Endodermal cell (in vitro differentiated cells): ENCODE results near the gene LGALS9B. TPM values are rescaled to one million over a fixed set of nuclear protein-coding genes. Genes with fewer than 3 reads are reported as not detected.
"Not testable (repeated sequence)": the region's sequence is repeated elsewhere in the genome, so short reads cannot be mapped to it uniquely, and the experiment has no call there.

Experiments used
- DNase-seq: peaks from one replicate; pipeline ENCODE4 v3.0.0-alpha.2; 2017
- H3K27ac ChIP-seq: 2 replicates; pipeline ENCODE4 v1.5.1; 2013; ENCODE audit warnings: mild to moderate bottlenecking, low read depth, low read length, moderate library complexity
- H3K27me3 ChIP-seq: 2 replicates; pipeline ENCODE4 v1.6.1; 2013; ENCODE audit warnings: mild to moderate bottlenecking, low read length, moderate library complexity; ENCODE audit not compliant: insufficient read depth, control insufficient read depth, poor library complexity, severe bottlenecking
- H3K36me3 ChIP-seq: 2 replicates; pipeline ENCODE4 v1.7.0; 2013; ENCODE audit warnings: mild to moderate bottlenecking, low read length, moderate library complexity; ENCODE audit not compliant: control insufficient read depth, insufficient read depth
- H3K4me1 ChIP-seq: one replicate; pipeline ENCODE4 v1.7.0; 2013; ENCODE audit warnings: low read length; ENCODE audit not compliant: control insufficient read depth, insufficient read depth
- H3K4me3 ChIP-seq: 2 replicates; pipeline ENCODE4 v1.5.1; 2013; ENCODE audit warnings: mild to moderate bottlenecking, low read length, moderate library complexity
- H3K9ac ChIP-seq: 2 replicates; pipeline ENCODE4 v1.6.1; 2013; ENCODE audit warnings: mild to moderate bottlenecking, low read length, moderate library complexity; ENCODE audit not compliant: poor library complexity, severe bottlenecking; ENCODE audit errors: extremely low read depth
- H3K9me3 ChIP-seq: 2 replicates; pipeline ENCODE4 v1.6.1; 2013; ENCODE audit warnings: mild to moderate bottlenecking, low read length, moderate library complexity; ENCODE audit not compliant: control insufficient read depth
- H3K27ac Mint-ChIP-seq: 2 replicates; pipeline ENCODE4 v1.8.0; 2020; ENCODE audit warnings: mixed read lengths
- H3K27me3 Mint-ChIP-seq: 2 replicates; pipeline ENCODE4 v1.8.0; 2021; ENCODE audit warnings: mild to moderate bottlenecking, mixed read lengths; ENCODE audit not compliant: insufficient read depth
- H3K36me3 Mint-ChIP-seq: 2 replicates; pipeline ENCODE4 v1.8.0; 2020; ENCODE audit warnings: low read depth, mixed read lengths
- H3K4me1 Mint-ChIP-seq: 2 replicates; pipeline ENCODE4 v1.8.0; 2020; ENCODE audit warnings: mixed read lengths
- H3K4me3 Mint-ChIP-seq: 2 replicates; pipeline ENCODE4 v1.8.0; 2020; ENCODE audit warnings: mild to moderate bottlenecking, moderate library complexity, mixed read lengths
- H3K9me3 Mint-ChIP-seq: 2 replicates; pipeline ENCODE4 v1.8.0; 2020; ENCODE audit warnings: mild to moderate bottlenecking, mixed read lengths
- WGBS, 2 experiments: methylation state at CpG; one replicate each; pipeline versions ENCODE4 v1.1.5 to v1.1.7; 2013; ENCODE audit warnings: missing lambda C conversion rate in 2 of 2, mixed read lengths in 1 of 2; ENCODE audit not compliant: insufficient coverage in 1 of 2, insufficient read length in 1 of 2; 5-methylcytosine and 5-hydroxymethylcytosine counted together
- total RNA-seq, 2 donors: library from RNA; stranded (reverse); fragmentation: NEBNext Ultra II Directional in 1 of 2; extraction: Animal tissue kit (Norgen Biotek cat#: 25700) in 1 of 2; gene quantifications; 2 replicates in 1 of 2; 3 replicates in 1 of 2; pipeline ENCODE4 v1.2.1, GENCODE V29; 2021

The LGALS9B gene
- total RNA-seq, 2 donors from 2014 or later, result not detected

DNA sequence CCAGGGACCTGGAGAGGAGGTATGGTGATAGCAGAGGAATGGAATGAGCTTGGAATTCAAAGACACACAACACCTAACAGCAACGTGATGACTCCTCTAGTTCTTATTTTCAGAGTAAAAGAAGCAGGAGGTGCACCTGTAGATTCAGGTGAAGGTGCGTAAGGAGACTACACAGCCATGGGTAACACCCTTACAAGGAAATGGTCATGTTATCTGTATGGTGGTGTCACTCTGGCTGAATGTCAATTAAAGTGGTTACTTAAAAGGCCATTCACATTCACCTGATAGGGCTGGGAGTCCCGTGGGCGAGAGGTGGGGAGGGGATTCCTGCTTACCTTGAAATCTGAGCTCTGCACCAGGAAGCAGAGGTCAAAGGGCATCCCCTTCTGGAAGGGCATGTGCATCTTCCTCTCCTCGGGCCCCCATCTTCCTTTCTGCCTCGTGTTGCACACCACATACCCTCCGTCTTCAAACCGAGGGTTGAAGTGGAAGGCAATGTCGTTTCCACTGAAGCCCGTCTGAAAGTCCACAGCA is 9.4 kb downstream of the LGALS9B start:
- H3K4me3 ChIP-seq, H3K27ac ChIP-seq, H3K9ac ChIP-seq, H3K4me3 Mint-ChIP-seq, H3K4me1 Mint-ChIP-seq, H3K4me1 ChIP-seq, H3K36me3 ChIP-seq, DNase-seq, H3K9me3 ChIP-seq, H3K36me3 Mint-ChIP-seq, H3K27me3 ChIP-seq, H3K27me3 Mint-ChIP-seq, H3K27ac Mint-ChIP-seq, H3K9me3 Mint-ChIP-seq: not testable (repeated sequence)
- 40% methylated on average over 1 of the region's 10 CpGs; no CpG with 5 or more reads in 1 of the 2 experiments for WGBS, 2 experiments

DNA sequence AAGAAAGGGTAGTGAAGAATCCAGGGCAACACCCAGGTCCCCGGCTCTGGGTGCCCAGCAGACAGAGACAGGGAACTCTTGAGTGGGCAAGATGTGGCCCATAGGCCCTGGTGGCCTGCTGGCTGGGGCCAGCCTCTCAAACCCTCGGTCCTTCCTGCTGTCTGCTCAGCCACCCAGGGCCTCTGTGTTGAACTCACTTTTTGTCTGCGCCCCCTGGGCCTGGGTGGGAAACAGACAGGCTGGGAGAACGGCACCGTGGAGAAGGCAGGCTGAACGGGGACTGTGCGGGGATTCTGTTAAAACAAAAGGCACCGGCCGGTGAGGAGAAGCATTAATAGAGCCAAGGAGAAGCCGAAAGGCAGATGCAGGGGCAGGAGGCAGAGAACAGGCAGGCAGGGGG is 12.2 kb downstream of the LGALS9B start:
- H3K9me3 ChIP-seq, H3K27me3 Mint-ChIP-seq, H3K27ac Mint-ChIP-seq, H3K27ac ChIP-seq, H3K9me3 Mint-ChIP-seq, H3K4me3 ChIP-seq, H3K9ac ChIP-seq, H3K36me3 Mint-ChIP-seq, H3K4me3 Mint-ChIP-seq, H3K4me1 ChIP-seq, H3K4me1 Mint-ChIP-seq, H3K36me3 ChIP-seq, H3K27me3 ChIP-seq, DNase-seq: not testable (repeated sequence)
- no CpG with 5 or more reads among the region's 10 CpGs for WGBS, 2 experiments

DNA sequence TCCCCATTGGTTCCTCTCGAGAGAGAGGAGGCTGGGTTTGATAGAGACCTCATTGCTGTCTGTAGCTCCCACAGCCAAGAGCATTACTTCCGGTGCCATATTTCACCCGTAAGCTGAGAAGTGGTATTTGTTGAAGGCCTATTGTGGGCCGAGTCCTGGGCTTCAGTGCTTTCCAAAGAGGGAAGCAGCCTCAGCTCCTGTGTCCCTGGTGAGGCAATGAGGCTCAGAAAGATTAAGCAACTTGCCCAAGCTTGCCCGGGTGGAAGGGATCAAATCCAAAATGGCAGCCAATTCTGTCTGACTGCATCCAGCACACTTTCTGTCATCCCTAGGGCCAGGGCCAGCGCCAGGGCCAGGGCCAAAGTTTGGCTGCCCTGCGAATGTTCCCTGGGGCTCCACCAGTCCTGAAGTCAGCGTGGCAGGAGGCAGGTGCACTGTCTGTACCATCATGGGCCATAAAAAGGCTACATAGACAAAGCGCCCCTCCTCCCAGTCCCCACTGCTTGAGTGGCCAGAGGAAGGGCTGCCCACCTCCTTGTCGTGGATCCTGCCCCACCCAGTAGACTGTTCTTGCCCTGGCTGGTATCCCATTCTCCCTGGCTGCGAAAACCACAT is 13.4 kb downstream of the LGALS9B start:
- H3K36me3 Mint-ChIP-seq, H3K9me3 Mint-ChIP-seq, H3K27ac ChIP-seq, H3K36me3 ChIP-seq, H3K27ac Mint-ChIP-seq, H3K4me3 ChIP-seq, H3K4me3 Mint-ChIP-seq, H3K4me1 ChIP-seq, H3K4me1 Mint-ChIP-seq, H3K9me3 ChIP-seq, DNase-seq, H3K27me3 Mint-ChIP-seq, H3K9ac ChIP-seq, H3K27me3 ChIP-seq: not testable (repeated sequence)
- no CpG with 5 or more reads among the region's 11 CpGs for WGBS, 2 experiments

- not testable (repeated sequence) for H3K9me3 ChIP-seq, H3K9me3 Mint-ChIP-seq, DNase-seq, H3K36me3 Mint-ChIP-seq, H3K36me3 ChIP-seq, H3K4me3 Mint-ChIP-seq, H3K27me3 ChIP-seq, H3K4me1 ChIP-seq, H3K27ac Mint-ChIP-seq, H3K27ac ChIP-seq, H3K9ac ChIP-seq, H3K4me1 Mint-ChIP-seq, H3K27me3 Mint-ChIP-seq, H3K4me3 ChIP-seq
- 100% methylated on average over 5 of the region's 12 CpGs; no CpG with 5 or more reads in 1 of the 2 experiments for WGBS, 2 experiments
Observed at GRCh38 chr17:20450852-20451251, 16.5 kb downstream of the LGALS9B start.

DNA sequence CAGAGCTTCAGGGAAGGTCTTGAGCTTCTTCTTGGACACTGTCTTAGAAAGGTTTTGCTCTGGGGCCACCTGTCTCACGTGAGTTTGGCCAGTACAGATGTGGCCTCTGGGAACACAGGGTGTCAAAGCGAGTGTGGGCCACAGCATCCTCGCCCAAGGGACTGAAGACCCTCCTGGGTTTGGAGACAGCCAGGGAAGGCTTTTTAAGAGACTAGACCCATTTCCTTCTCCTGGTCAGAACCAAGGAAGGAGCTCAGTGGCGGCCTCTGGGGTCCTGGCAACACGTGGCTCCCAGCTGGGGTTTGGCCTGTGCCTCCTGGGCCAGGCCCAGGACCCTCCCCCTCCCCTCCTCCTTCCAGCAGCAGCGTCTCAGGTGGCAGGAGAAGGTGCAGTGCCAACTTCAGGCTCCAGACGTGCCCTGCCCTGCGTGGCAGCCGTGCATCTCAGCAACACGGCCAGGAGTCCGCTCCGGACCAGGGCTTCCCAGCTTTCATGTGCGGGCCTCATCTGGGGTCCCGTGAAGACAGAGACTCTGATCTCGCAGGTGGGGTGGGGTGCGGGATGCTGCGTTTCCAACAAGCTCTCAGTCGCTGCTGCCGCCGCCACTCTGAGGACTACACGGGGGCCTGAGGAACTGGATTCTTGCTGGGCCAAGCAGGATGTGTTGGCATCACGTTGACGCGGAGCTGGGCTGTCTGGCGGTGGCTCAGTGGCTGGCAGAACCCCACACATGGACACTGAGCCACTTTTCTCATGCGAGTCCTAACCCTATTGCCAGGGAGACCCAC is 19.6 kb downstream of the LGALS9B start:
- H3K4me3 ChIP-seq, H3K27ac Mint-ChIP-seq, H3K4me1 Mint-ChIP-seq, H3K4me1 ChIP-seq, H3K27me3 ChIP-seq, H3K36me3 ChIP-seq, H3K27me3 Mint-ChIP-seq, H3K4me3 Mint-ChIP-seq, H3K36me3 Mint-ChIP-seq, H3K9ac ChIP-seq, H3K27ac ChIP-seq, H3K9me3 Mint-ChIP-seq, H3K9me3 ChIP-seq: not testable (repeated sequence)
- peak; percentile 58 for DNase-seq
- 94 to 97% methylated on average over 11 to 19 of the region's 26 CpGs for WGBS, 2 experiments
